Stimulated activated naive B cell treated with anti-CD40 and anti-IgM and Interleukin-4, amounts not matched to agents 10 μg/mL and 1 μg/mL and 100 μg/mL, for 72 hours (primary cell): ENCODE data around the gene NDUFS6.
"Not testable (repeated sequence)": the region's sequence is repeated elsewhere in the genome, so short reads cannot be mapped to it uniquely, and the experiment has no call there.

ENCODE experiments used
- ATAC-seq, 2 donors: fragments of 150-1000 bp; cut with Tn5 transposase; replicated peaks; 2 replicates each; pipeline ENCODE4 v1.10.0; 2021; ENCODE audit warnings: moderate library complexity in 1 of 2
- DNase-seq: peaks from one replicate; pipeline ENCODE4 v3.0.0; 2021
- H3K27ac Mint-ChIP-seq: one replicate; pipeline ENCODE4 v1.8.0; 2022; ENCODE audit warnings: mild to moderate bottlenecking, mixed read lengths
- H3K27me3 Mint-ChIP-seq, 2 donors: one replicate each; pipeline ENCODE4 v1.8.0; 2022; ENCODE audit warnings: mixed read lengths in 2 of 2
- H3K36me3 Mint-ChIP-seq, 2 donors: one replicate each; pipeline ENCODE4 v1.8.0; 2022; ENCODE audit warnings: mixed read lengths in 2 of 2, mild to moderate bottlenecking in 1 of 2
- H3K4me1 Mint-ChIP-seq, 2 donors: one replicate each; pipeline ENCODE4 v1.8.0; 2022; ENCODE audit warnings: mixed read lengths in 2 of 2, mild to moderate bottlenecking in 1 of 2
- H3K4me3 Mint-ChIP-seq, 2 donors: one replicate each; pipeline ENCODE4 v1.8.0; 2022; ENCODE audit warnings: mild to moderate bottlenecking in 2 of 2, mixed read lengths in 2 of 2, moderate library complexity in 1 of 2
- H3K9me3 Mint-ChIP-seq, 2 donors: one replicate each; pipeline ENCODE4 v1.8.0; 2022; ENCODE audit warnings: mixed read lengths in 2 of 2, mild to moderate bottlenecking in 1 of 2

Gene NDUFS6

DNA sequence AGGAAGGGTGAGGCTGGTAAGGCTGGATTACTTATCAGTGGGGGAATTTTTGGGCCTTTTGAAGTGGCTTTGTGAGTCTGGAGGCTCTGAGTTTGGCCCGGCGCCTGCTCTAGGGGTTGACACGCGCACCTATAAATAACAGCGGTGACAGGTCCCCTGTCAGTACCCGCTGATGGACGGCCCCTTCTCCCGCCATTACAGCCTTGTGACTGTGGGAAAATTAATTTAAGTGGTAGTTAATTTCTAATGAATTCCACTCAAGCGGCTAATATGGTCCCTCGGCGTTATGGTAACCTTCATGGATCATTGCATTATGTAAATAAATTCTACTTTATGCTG is 18.0 kb upstream of the NDUFS6 start:
- Mint-ChIP-seq H3K27ac (peak overlapping the region; percentile 56), H3K4me1 (peaks cover 18 to 21% of the 10 kb centered on the region in 2 donors), H3K4me3 (peak overlapping the region in 1 of 2 donors; percentile 32), H3K36me3 (no peaks in the 10 kb centered on the region), H3K27me3 (peaks cover 33 to 39% of the 10 kb centered on the region in 2 donors), H3K9me3 (no peaks in the 10 kb centered on the region)
- DNase-seq (peak; percentile 46), ATAC-seq (peak; percentile 81 to 93)

DNA sequence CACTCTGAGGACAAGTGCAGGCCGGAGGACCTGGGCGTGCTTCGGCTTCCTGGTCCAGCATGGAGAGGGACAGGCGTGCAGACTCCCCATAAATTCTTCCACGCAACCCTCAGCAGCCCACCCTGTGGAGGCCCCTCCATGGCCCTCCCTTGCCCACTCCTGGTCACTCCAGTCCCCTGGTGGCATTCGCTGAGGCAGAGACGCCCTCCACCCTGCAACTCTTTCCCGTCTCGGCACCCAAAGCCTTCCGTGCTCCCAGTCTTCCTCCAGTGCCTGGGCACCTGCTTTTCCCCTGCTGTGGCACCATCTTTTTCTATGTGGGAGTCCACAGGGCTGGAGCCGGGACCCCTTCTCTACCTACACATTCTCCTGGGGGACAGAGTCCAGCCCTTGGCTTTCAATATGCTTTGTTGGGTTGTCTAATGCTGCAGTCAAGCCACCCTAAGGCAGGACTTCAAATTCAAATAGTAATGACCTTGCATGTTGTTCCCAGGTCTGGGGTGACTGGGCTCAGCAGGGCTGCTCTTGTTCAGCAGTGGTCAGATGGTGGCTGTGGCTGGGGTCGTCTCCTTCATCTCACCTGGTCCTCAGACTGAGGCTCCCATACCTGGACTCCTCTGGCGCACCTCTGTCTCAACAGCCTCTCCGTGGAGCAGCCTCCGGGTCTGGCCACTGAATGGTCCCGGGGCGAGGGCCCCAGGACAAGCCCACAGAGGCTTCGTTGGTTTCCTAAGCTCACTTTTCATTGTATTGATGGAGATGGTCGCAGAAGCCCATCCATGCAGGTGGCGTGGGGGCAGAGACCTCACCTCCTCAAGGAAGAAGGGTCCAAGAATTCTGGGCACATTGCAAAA is 16.8 kb upstream of the NDUFS6 start:
- ATAC-seq (no peak), DNase-seq (no peak)
- Mint-ChIP-seq H3K27ac (peak overlapping the region; percentile 53), H3K4me1 (peaks cover 20 to 21% of the 10 kb centered on the region in 2 donors), H3K36me3 (no peaks in the 10 kb centered on the region), H3K9me3 (no peaks in the 10 kb centered on the region), H3K4me3 (no peak overlapping the region), H3K27me3 (peaks cover 33 to 36% of the 10 kb centered on the region in 2 donors)

DNA sequence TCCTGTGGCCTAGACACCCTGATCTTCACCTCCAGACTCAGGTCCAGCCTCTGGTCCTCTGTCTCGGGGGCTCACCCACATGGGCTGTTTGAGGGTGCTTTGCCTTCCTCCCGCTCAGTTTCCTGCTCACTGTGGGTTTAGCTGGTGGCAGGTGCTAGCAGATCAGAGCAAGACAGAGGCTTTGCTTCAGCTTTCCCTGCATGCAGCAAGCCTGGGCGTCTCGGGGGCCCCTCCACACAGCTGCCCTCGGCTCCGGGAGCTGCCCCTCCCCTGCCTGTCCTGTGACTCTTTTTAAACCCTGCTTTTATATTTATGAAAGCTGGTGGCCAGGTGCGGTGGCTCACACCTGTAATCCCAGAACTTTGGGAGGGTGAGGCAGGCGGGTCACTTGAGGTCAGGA is 16.1 kb upstream of the NDUFS6 start:
- ATAC-seq (no peak), DNase-seq (no peak)
- Mint-ChIP-seq H3K4me1 (peaks cover 21 to 22% of the 10 kb centered on the region in 2 donors), H3K27me3 (peaks cover 33 to 35% of the 10 kb centered on the region in 2 donors), H3K36me3 (no peaks in the 10 kb centered on the region), H3K27ac (no peak overlapping the region), H3K4me3 (no peak overlapping the region), H3K9me3 (no peaks in the 10 kb centered on the region)

- Mint-ChIP-seq H3K9me3 (no peaks in the 10 kb centered on the region), H3K27me3 (peaks cover 31 to 33% of the 10 kb centered on the region in 2 donors), H3K27ac (no peak overlapping the region), H3K4me1 (peaks cover 21 to 22% of the 10 kb centered on the region in 2 donors), H3K36me3 (no peaks in the 10 kb centered on the region), H3K4me3 (no peak overlapping the region)
- no peak for DNase-seq
- no peak for ATAC-seq
Observed at GRCh38 chr5:1785984-1786383, 15.2 kb upstream of the NDUFS6 start.

DNA sequence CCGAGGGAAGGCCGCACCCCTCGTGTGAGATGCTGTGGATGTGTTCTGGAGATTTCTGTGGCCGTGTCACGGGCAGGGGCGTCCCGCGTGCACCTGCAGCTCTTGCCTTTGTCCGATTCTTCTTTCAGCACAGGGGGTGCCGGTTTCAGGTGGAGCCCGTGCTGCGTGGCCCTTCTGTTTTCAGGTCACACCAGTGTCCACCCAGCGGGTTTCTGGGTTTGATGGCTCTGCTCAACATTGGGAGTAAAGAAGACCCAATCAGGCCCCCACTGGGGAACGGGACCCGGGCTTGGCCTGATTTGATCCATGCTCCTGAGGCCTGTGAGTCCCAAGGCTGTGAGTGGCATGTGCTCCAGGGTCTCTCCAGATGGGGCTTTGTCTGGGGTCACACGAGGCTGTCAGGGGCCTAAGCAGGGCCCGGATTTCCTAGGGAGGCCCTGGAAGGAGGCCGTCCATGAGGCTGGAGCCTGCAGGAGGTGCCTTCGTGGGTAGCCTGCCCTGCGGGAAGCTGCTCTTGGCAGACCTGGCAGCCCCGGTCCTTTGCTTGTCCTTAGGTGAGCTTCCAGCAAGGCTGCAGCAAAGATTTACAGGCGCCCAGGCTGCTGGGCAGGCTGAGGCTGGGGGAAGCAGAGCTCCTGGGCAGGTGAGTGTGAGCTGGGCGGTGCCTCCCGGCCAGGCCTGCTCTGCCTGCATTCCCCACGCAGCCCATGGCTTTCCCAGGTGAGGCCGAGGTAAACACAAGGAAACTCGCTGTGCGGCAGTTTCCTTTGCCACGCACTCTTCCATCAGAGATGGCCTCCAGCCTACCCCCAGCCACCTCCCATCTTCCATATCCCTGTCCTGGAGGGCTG is 14.4 kb upstream of the NDUFS6 start:
- H3K27ac Mint-ChIP-seq, result no peak overlapping the region
- H3K4me1 Mint-ChIP-seq, result peaks cover 21 to 22% of the 10 kb centered on the region in 2 donors
- ATAC-seq (no peak), DNase-seq (no peak)
- H3K4me3 Mint-ChIP-seq, result no peak overlapping the region
- H3K27me3 Mint-ChIP-seq, result peaks cover 31 to 33% of the 10 kb centered on the region in 2 donors
- no peaks in the 10 kb centered on the region for H3K36me3 Mint-ChIP-seq
- no peaks in the 10 kb centered on the region for H3K9me3 Mint-ChIP-seq

GRCh38 chr5:1787472-1788047 is 13.6 kb upstream of the NDUFS6 start:
- Mint-ChIP-seq H3K36me3 (peaks cover 0 to 4% of the 10 kb centered on the region in 2 donors), H3K4me3 (no peak overlapping the region), H3K9me3 (peaks cover 0 to 1% of the 10 kb centered on the region in 2 donors), H3K27ac (no peak overlapping the region), H3K27me3 (peaks cover 28 to 31% of the 10 kb centered on the region in 2 donors), H3K4me1 (peaks cover 23 to 24% of the 10 kb centered on the region in 2 donors)
- ATAC-seq (no peak), DNase-seq (no peak)

- peaks cover 4 to 7% of the 10 kb centered on the region in 2 donors for H3K9me3 Mint-ChIP-seq
- DNase-seq, result no peak
- ATAC-seq, result no peak
- peaks cover 24% of the 10 kb centered on the region in 2 donors for H3K4me1 Mint-ChIP-seq
- peaks cover 21 to 31% of the 10 kb centered on the region in 2 donors for H3K27me3 Mint-ChIP-seq
- peaks cover 5 to 11% of the 10 kb centered on the region in 2 donors for H3K36me3 Mint-ChIP-seq
- no peak overlapping the region for H3K27ac Mint-ChIP-seq
- H3K4me3 Mint-ChIP-seq, result no peak overlapping the region
Observed at GRCh38 chr5:1788200-1788599, 13.0 kb upstream of the NDUFS6 start.

GRCh38 chr5:1788828-1789227 is 12.4 kb upstream of the NDUFS6 start:
- Mint-ChIP-seq H3K27ac (no peak overlapping the region), H3K36me3 (peaks cover 5 to 15% of the 10 kb centered on the region in 2 donors), H3K4me1 (peaks cover 23 to 27% of the 10 kb centered on the region in 2 donors), H3K9me3 (peaks cover 4 to 7% of the 10 kb centered on the region in 2 donors), H3K4me3 (no peak overlapping the region), H3K27me3 (peaks cover 21 to 31% of the 10 kb centered on the region in 2 donors)
- ATAC-seq (no peak), DNase-seq (no peak)

- H3K27ac Mint-ChIP-seq, DNase-seq, H3K4me3 Mint-ChIP-seq, ATAC-seq, H3K9me3 Mint-ChIP-seq: not testable (repeated sequence)
- H3K27me3 Mint-ChIP-seq, result peaks cover 15 to 25% of the 10 kb centered on the region in 2 donors
- peaks cover 19 to 22% of the 10 kb centered on the region in 2 donors for H3K4me1 Mint-ChIP-seq
- H3K36me3 Mint-ChIP-seq, result peaks cover 5 to 15% of the 10 kb centered on the region in 2 donors
Observed at GRCh38 chr5:1789438-1789833, 11.8 kb upstream of the NDUFS6 start.

GRCh38 chr5:1789834-1790471 is 11.3 kb upstream of the NDUFS6 start:
- no peak overlapping the region for H3K4me3 Mint-ChIP-seq
- H3K4me1 Mint-ChIP-seq, result peaks cover 17 to 19% of the 10 kb centered on the region in 2 donors
- DNase-seq (no peak), ATAC-seq (no peak)
- H3K27me3 Mint-ChIP-seq, result peaks cover 11 to 20% of the 10 kb centered on the region in 2 donors
- H3K36me3 Mint-ChIP-seq, result peaks cover 9 to 20% of the 10 kb centered on the region in 2 donors
- peaks cover 4 to 7% of the 10 kb centered on the region in 2 donors for H3K9me3 Mint-ChIP-seq
- no peak overlapping the region for H3K27ac Mint-ChIP-seq

- Mint-ChIP-seq H3K4me3 (no peak overlapping the region), H3K9me3 (peaks cover 4 to 7% of the 10 kb centered on the region in 2 donors), H3K27me3 (peaks cover 3 to 13% of the 10 kb centered on the region in 2 donors), H3K4me1 (peaks cover 17 to 20% of the 10 kb centered on the region in 2 donors), H3K36me3 (peaks cover 15 to 33% of the 10 kb centered on the region in 2 donors), H3K27ac (no peak overlapping the region)
- DNase-seq (no peak), ATAC-seq (no peak)
Observed at GRCh38 chr5:1791176-1791575, 10.0 kb upstream of the NDUFS6 start.

- peaks cover 30 to 48% of the 10 kb centered on the region in 2 donors for H3K36me3 Mint-ChIP-seq
- H3K4me1 Mint-ChIP-seq, result peaks cover 29 to 33% of the 10 kb centered on the region in 2 donors
- peak overlapping the region; percentile 96 for H3K27ac Mint-ChIP-seq
Observed at GRCh38 chr5:1792842-1793266, 8.4 kb upstream of the NDUFS6 start.

GRCh38 chr5:1793301-1793740 is 7.9 kb upstream of the NDUFS6 start:
- ATAC-seq, result no peak
- H3K27me3 Mint-ChIP-seq, result peaks cover 0 to 6% of the 10 kb centered on the region in 2 donors
- DNase-seq, result no peak
- no peak overlapping the region for H3K4me3 Mint-ChIP-seq
- H3K27ac Mint-ChIP-seq, result no peak overlapping the region
- peaks cover 33 to 34% of the 10 kb centered on the region in 2 donors for H3K4me1 Mint-ChIP-seq
- H3K36me3 Mint-ChIP-seq, result peaks cover 31 to 51% of the 10 kb centered on the region in 2 donors
- H3K9me3 Mint-ChIP-seq, result peaks cover 4 to 7% of the 10 kb centered on the region in 2 donors

More at GRCh38 chr5:1792842-1793266, 8.4 kb upstream of the NDUFS6 start:
- peaks cover 2 to 9% of the 10 kb centered on the region in 2 donors for H3K27me3 Mint-ChIP-seq
- H3K4me3 Mint-ChIP-seq, result peak overlapping the region; percentile 26 to 70
- DNase-seq, result peak; percentile 77
- H3K9me3 Mint-ChIP-seq, result peaks cover 4 to 7% of the 10 kb centered on the region in 2 donors
- ATAC-seq, result peak; percentile 98 to 99
